Suppressor macrophage treated with lipopolysaccharide for 1 hour (primary cell): ENCODE measurements around the gene BHLHA15.
A peak's percentile ranks its signal among the peaks of the same experiment; 100 is the strongest.

ENCODE experiments used
- DNase-seq, 3 donors: peaks; one replicate each; pipeline ENCODE4 v3.0.0-alpha.2; 2020 to 2022

BHLHA15 gene

DNA sequence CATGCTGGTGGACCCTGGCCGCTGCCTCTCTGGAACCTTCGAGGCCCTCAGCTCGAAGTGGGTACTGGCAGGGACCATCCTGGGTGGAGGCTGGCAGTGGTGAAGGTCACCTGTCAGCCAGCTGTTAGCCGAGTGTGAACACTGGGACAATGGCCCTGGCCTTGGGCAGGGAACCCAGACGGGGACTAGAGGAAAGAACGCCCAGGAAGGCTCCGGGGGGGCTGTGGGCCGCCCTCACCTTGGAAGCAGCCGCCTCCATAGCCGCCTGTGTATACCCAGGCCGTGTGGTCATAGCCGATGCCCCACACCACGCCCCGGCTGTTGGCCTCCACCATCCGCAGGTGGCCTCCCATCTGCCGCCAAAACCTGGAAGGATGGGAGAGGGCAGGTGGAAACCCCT lies 17.6 kb downstream of the BHLHA15 start:
- no peak for DNase-seq

- no peak for DNase-seq
Observed at GRCh38 chr7:98229441-98229840, 18.2 kb downstream of the BHLHA15 start.

- no peak for DNase-seq
Observed at GRCh38 chr7:98229991-98230745, 18.9 kb downstream of the BHLHA15 start.

DNA sequence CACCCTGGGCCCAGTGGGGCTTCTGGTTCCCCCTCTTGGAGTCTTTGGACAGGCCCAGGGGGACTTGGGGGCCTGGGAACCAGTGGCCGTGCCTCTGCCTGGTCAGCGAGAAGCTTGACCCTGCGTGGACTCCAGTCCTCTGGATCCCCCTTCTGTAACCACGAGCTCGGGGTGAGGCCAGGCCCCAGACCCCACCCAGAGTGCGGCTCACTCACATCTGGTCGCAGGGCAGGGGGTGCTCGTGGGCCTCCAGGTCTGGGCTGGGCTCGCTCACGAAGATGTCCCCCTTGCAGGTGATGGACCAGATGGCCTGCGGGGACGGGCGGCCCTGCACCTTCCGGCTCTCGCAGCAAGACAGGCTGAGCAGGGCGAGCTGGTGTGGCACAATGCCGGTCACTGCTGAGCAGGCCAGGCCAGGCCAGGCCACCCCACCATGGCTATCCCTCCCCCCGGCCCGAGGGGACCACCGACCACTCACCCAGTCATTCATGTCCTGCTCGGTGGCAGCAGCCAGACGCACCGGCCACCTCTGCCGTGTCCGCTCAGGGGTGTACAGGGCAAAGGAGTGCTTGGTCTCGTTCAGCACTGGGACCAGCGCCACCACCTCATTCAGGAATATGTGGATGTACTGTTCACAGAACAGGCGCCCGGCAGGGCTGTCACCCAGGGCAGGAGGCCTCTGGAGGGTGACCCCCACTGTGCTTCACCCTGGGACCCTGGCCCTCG lies 19.7 kb downstream of the BHLHA15 start:
- DNase-seq = no peak

DNA sequence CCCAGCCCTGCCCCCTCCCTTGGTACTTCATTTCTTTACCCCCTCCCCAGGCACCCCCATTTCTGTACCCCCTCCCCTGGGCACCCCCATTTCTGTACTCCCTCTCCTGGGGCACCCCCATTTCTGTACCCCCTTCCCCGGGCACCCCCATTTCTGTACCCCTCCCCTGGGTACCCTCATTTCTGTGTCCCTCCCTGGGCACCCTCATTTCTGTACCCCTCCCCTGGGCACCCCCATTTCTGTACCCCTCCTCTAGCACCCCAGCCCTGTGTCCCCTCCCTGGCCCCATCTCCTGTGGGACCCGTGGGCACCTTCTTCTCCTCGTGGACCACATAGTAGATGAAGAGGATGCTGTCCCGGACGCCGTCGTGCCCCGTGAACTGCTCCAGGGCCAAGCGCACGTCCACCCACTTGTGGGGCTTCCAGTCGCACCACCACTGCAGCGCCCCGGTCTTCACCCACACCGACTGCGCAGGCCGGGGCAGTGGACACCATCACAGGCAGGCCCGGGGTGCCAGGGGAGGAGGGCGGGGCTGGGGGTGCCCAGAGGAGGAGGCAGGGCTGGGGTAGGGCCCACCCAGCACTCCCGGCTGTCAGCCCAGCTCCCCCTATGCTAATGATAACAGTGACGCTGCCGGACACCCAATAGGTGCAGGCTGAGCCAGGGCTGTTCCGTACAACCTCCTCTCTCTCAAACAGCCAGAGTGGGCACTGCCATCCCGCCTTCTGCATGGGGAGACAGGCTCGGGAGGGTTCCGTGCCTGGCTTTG lies 20.4 kb downstream of the BHLHA15 start:
- no peak for DNase-seq

- no peak for DNase-seq
Observed at GRCh38 chr7:98232263-98232585, 21.0 kb downstream of the BHLHA15 start.

- DNase-seq = no peak
Observed at GRCh38 chr7:98232799-98233198, 21.6 kb downstream of the BHLHA15 start.

- DNase-seq = no peak
Observed at GRCh38 chr7:98233219-98234070, 22.2 kb downstream of the BHLHA15 start.

DNA sequence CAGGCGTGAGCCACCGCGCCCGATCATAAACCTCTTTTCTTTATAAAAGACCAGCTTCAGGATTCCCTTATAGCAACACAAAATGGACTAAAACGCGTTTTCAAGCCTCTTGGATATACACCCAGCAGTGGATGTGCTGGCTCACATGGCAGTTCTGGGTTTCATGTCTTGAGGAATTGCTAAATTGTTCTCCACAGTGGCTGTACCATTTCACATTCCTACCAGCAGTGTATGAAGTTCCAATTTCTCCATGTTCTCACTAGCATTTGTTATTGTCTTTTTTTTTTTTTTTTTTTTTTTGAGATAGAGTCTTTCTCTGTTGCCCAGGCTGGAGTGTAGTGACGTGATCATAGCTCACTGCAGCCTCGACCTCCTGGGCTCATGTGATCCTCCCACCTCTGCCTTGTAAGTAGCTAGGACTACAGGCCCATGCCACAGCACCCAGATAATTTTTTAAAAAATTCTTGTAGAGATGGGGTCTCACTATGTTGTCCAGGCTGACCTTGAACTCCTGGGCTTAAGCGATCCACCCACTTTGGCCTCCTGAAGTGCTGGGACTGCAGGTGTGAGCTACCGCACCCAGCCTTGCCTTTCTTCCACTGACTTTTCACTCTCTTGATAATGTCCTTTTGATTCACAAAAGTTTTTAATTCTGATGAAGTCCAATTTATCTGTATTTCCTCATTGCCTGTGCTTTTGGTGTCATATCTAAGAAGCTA lies 23.3 kb downstream of the BHLHA15 start:
- DNase-seq = no peak

DNA sequence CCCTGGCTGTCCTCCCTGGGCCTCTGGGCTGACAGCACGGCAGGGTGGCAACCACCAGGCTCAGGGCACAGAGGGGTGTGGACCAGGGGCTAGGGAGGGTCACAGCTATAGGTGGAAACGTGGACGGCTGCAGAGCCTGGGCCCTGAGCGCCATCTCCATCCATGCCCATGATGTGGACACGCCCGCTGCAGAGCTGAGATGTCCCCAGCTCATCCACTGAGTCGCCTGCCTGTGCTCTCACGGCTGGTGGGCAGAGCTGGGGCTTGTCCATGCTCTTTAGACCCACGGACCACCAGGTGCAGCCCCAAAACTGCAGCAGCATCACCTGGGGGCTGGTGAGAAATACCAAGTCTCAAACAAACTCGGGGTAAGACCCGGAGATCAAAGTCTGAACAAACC lies 24.7 kb downstream of the BHLHA15 start:
- no peak for DNase-seq

DNA sequence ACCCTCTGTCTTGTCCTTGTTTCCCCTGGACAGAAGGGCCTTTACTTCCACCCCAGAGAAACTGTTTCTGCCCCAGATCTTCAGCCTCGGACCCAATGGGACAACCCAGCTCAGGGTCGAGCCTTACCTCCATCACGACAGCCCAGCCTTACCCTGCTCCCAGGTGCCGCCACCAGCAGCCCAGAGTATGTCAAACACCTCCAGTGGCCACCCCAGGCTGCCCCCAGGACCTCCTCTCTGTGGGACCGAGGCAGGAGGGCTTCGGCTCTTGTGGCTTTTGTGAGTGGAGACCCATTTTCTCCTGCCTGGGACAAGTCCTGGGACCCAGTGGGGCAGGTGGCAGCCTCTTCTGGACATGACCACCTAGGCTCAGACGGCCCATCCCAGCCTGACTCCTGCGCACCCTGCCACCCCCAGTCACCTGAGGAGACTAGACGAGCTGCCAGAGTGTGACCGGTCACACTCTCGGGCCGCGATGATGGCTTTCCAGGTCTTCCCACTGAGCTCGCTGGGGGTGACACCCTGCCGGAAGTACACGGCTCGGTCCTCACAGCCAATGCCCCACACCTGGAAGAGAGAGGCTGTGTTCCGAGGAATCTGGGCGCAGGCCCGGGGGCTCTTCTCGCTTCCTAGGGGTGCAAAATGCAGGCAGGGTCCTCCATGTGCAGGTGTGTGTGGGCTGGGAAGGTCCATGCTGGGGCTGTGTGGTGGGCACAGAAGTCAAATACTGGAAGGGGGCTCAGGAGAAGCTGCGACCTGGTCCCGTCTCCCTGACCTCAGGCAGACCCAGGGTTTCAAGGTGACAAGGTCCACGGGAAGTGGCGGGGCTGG lies 25.3 kb downstream of the BHLHA15 start:
- DNase-seq = no peak

DNA sequence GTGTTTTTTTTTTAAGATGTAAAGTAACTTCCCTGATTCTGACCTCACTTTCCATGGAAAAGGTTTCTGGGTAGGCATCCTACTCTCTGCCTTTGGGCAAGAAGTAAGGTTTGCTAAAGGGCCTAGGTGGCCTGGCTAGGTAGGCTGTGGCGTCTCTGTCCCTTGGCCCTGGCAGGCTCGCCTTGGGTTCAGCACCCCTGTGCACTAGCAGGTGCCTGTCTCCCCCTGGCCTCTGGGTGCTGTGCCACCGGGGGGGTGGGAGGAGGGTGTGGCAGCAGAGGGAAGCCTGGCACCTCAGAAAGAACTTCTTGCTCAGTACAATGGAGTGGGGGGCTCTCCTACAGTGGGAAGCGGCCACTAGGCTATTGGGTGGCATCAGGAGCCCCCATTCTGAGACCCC lies 26.8 kb downstream of the BHLHA15 start:
- DNase-seq = no peak

DNA sequence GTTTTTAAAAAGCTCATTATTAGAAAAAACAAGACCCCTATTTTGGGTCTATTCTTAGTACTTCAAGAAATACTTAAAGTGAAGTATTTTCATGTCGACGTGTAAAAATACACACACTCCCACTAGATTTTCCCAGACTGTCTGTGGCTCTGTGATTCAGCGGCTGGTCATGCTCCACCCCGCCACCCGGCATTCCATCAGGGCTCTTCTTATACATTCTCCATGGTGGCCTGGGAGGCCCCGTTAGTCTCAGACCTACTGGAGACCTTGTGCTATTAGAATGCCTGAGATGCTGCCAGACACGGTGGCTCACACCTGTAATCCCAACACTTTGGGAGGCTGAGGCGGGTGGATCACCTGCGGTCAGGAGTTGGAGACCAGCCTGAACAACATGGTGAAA lies 27.7 kb downstream of the BHLHA15 start:
- DNase-seq = no peak

- DNase-seq = peak; percentile 53 to 66 (median 55)
Observed at GRCh38 chr7:98240961-98241673, 29.9 kb downstream of the BHLHA15 start.

- DNase-seq = no peak
Observed at GRCh38 chr7:98241674-98242241, 30.5 kb downstream of the BHLHA15 start.

GRCh38 chr7:98242342-98242741 lies 31.1 kb downstream of the BHLHA15 start:
- no peak for DNase-seq

DNA sequence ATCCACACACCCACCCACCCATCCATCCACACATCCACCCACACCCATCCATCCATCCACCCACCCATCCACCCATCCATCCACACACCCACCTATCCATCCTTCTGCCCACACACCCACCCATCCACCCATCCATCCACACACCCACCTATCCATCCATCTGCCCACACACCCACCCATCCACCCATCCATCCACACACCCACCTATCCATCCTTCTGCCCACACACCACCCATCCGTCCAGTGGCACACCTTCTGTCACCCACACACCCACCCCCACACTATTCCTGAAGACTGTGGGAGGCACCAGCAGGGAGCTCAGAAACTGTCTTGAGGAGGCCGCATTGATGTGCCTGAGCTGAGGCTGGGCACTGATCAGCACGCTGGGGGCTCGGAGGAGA lies 31.7 kb downstream of the BHLHA15 start:
- no peak for DNase-seq

GRCh38 chr7:98244871-98245270 lies 33.6 kb downstream of the BHLHA15 start:
- DNase-seq = no peak

- DNase-seq = no peak
Observed at GRCh38 chr7:98248156-98248555, 36.9 kb downstream of the BHLHA15 start.

DNA sequence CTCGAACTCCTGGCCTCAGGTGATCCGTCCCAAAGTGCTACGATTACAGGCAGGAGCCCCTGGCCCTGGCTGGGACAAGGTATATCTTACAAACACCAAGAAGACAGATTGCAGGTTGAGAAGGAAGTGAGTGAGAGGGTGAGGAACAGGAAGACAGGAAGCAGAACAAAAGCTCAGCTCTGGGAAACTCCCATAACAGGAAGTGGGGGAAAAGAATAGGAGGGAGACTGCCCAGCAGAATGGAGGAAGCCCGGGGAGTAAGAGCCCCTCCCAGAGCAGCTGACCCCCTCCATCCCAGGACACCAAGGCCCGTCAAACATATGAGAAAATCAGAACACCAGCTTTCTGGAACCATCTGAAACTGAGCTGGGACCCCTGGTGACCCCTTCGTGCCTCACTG lies 37.9 kb downstream of the BHLHA15 start:
- peak; percentile 47 to 65 (median 58) for DNase-seq
